SJCRH30 (cell line): ENCODE results near the gene PAX5. TPM values are rescaled to one million over a fixed set of nuclear protein-coding genes. Genes with fewer than 3 reads are reported as not detected.

Source experiments
- DNase-seq, 2 experiments: peaks; one replicate each; pipeline ENCODE4 v3.0.0-alpha.2; 2015 to 2020
- H3K27ac ChIP-seq: fragments of 250-450 bp; sonication (Bioruptor Pico); 2 replicates; pipeline ENCODE4 v1.5.1; 2020; ENCODE audit warnings: mild to moderate bottlenecking, moderate library complexity
- H3K27me3 ChIP-seq: fragments of 250-450 bp; sonication (Bioruptor Pico); 2 replicates; pipeline ENCODE4 v1.5.1; 2020; ENCODE audit warnings: mild to moderate bottlenecking, moderate library complexity
- H3K36me3 ChIP-seq: fragments of 250-450 bp; sonication (Bioruptor Pico); 2 replicates; pipeline ENCODE4 v1.5.1; 2020; ENCODE audit warnings: mild to moderate bottlenecking, moderate library complexity
- H3K4me1 ChIP-seq: fragments of 250-450 bp; sonication (Bioruptor Pico); 2 replicates; pipeline ENCODE4 v1.5.1; 2020; ENCODE audit warnings: mild to moderate bottlenecking, moderate library complexity
- H3K4me3 ChIP-seq: fragments of 250-450 bp; sonication (Bioruptor Pico); 2 replicates; pipeline ENCODE4 v1.5.1; 2020; ENCODE audit warnings: mild to moderate bottlenecking, moderate library complexity
- H3K9me3 ChIP-seq: fragments of 250-450 bp; sonication (Bioruptor Pico); replicated peaks from 2 replicates; pipeline ENCODE4 v1.5.1; 2020; ENCODE audit warnings: mild to moderate bottlenecking, moderate library complexity
- total RNA-seq: library from RNA; depleted of rRNA; stranded (reverse); fragments of >200 nt; shearing (Covaris generic); gene quantifications from 2 replicates; pipeline ENCODE4 v1.2.3, GENCODE V29; 2014

The PAX5 gene
- total RNA-seq, 1 experiment from 2014 or later, result 3.4 TPM

GRCh38 chr9:36950389-36950788 lies 83.7 kb downstream of the PAX5 start:
- no peak overlapping the region for H3K27ac ChIP-seq
- no peaks in the 10 kb centered on the region for H3K36me3 ChIP-seq
- DNase-seq, result no peak
- H3K27me3 ChIP-seq, result no peaks in the 10 kb centered on the region
- no peak overlapping the region for H3K4me3 ChIP-seq
- no peaks in the 10 kb centered on the region for H3K4me1 ChIP-seq
- no peaks in the 10 kb centered on the region for H3K9me3 ChIP-seq

- Histone ChIP-seq H3K27me3 (no peaks in the 10 kb centered on the region), H3K36me3 (no peaks in the 10 kb centered on the region), H3K4me1 (no peaks in the 10 kb centered on the region), H3K4me3 (no peak overlapping the region), H3K27ac (no peak overlapping the region), H3K9me3 (no peaks in the 10 kb centered on the region)
- no peak for DNase-seq
Observed at GRCh38 chr9:36949466-36949865, 84.6 kb downstream of the PAX5 start.

- Histone ChIP-seq H3K4me3 (no peak overlapping the region), H3K9me3 (no peaks in the 10 kb centered on the region), H3K27me3 (no peaks in the 10 kb centered on the region), H3K4me1 (no peaks in the 10 kb centered on the region), H3K36me3 (no peaks in the 10 kb centered on the region), H3K27ac (no peak overlapping the region)
- DNase-seq, result no peak
Observed at GRCh38 chr9:36948051-36948450, 86.0 kb downstream of the PAX5 start.

GRCh38 chr9:36946653-36947052 lies 87.4 kb downstream of the PAX5 start:
- no peaks in the 10 kb centered on the region for H3K4me1 ChIP-seq
- peak; percentile 19 to 26 for DNase-seq
- no peaks in the 10 kb centered on the region for H3K36me3 ChIP-seq
- no peak overlapping the region for H3K27ac ChIP-seq
- no peak overlapping the region for H3K4me3 ChIP-seq
- no peaks in the 10 kb centered on the region for H3K27me3 ChIP-seq
- H3K9me3 ChIP-seq, result no peaks in the 10 kb centered on the region

GRCh38 chr9:36945999-36946398 lies 88.1 kb downstream of the PAX5 start:
- Histone ChIP-seq H3K27me3 (no peaks in the 10 kb centered on the region), H3K27ac (no peak overlapping the region), H3K36me3 (no peaks in the 10 kb centered on the region), H3K4me3 (no peak overlapping the region), H3K4me1 (no peaks in the 10 kb centered on the region), H3K9me3 (no peaks in the 10 kb centered on the region)
- DNase-seq, result no peak

GRCh38 chr9:36942891-36943290 lies 91.2 kb downstream of the PAX5 start:
- Histone ChIP-seq H3K4me3 (no peak overlapping the region), H3K27ac (no peak overlapping the region), H3K4me1 (no peaks in the 10 kb centered on the region), H3K27me3 (no peaks in the 10 kb centered on the region), H3K36me3 (no peaks in the 10 kb centered on the region), H3K9me3 (no peaks in the 10 kb centered on the region)
- DNase-seq, result no peak

- Histone ChIP-seq H3K36me3 (no peaks in the 10 kb centered on the region), H3K27me3 (no peaks in the 10 kb centered on the region), H3K4me3 (no peak overlapping the region), H3K9me3 (no peaks in the 10 kb centered on the region), H3K4me1 (no peaks in the 10 kb centered on the region), H3K27ac (no peak overlapping the region)
- no peak for DNase-seq
Observed at GRCh38 chr9:36941441-36941840, 92.6 kb downstream of the PAX5 start.

- H3K9me3 ChIP-seq, result no peaks in the 10 kb centered on the region
- no peak overlapping the region for H3K4me3 ChIP-seq
- no peaks in the 10 kb centered on the region for H3K36me3 ChIP-seq
- H3K27me3 ChIP-seq, result no peaks in the 10 kb centered on the region
- no peak overlapping the region for H3K27ac ChIP-seq
- no peaks in the 10 kb centered on the region for H3K4me1 ChIP-seq
- DNase-seq, result no peak
Observed at GRCh38 chr9:36940881-36941280, 93.2 kb downstream of the PAX5 start.

GRCh38 chr9:36940500-36940853 lies 93.6 kb downstream of the PAX5 start:
- Histone ChIP-seq H3K36me3 (no peaks in the 10 kb centered on the region), H3K4me3 (no peak overlapping the region), H3K27me3 (no peaks in the 10 kb centered on the region), H3K27ac (no peak overlapping the region), H3K9me3 (no peaks in the 10 kb centered on the region), H3K4me1 (no peaks in the 10 kb centered on the region)
- no peak for DNase-seq

- Histone ChIP-seq H3K4me1 (no peaks in the 10 kb centered on the region), H3K36me3 (no peaks in the 10 kb centered on the region), H3K27me3 (no peaks in the 10 kb centered on the region), H3K9me3 (no peaks in the 10 kb centered on the region), H3K27ac (no peak overlapping the region), H3K4me3 (no peak overlapping the region)
- DNase-seq, result no peak
Observed at GRCh38 chr9:36939655-36940499, 94.2 kb downstream of the PAX5 start.

GRCh38 chr9:36939214-36939613 lies 94.9 kb downstream of the PAX5 start:
- Histone ChIP-seq H3K4me1 (no peaks in the 10 kb centered on the region), H3K27ac (no peak overlapping the region), H3K4me3 (no peak overlapping the region), H3K27me3 (no peaks in the 10 kb centered on the region), H3K9me3 (no peaks in the 10 kb centered on the region), H3K36me3 (no peaks in the 10 kb centered on the region)
- DNase-seq, result no peak

GRCh38 chr9:36938617-36939016 lies 95.5 kb downstream of the PAX5 start:
- H3K4me3 ChIP-seq, result no peak overlapping the region
- no peaks in the 10 kb centered on the region for H3K4me1 ChIP-seq
- H3K36me3 ChIP-seq, result no peaks in the 10 kb centered on the region
- no peak for DNase-seq
- no peaks in the 10 kb centered on the region for H3K27me3 ChIP-seq
- H3K9me3 ChIP-seq, result no peaks in the 10 kb centered on the region
- no peak overlapping the region for H3K27ac ChIP-seq

GRCh38 chr9:36937951-36938350 lies 96.1 kb downstream of the PAX5 start:
- Histone ChIP-seq H3K36me3 (no peaks in the 10 kb centered on the region), H3K4me1 (no peaks in the 10 kb centered on the region), H3K27ac (no peak overlapping the region), H3K27me3 (no peaks in the 10 kb centered on the region), H3K4me3 (no peak overlapping the region), H3K9me3 (no peaks in the 10 kb centered on the region)
- DNase-seq, result no peak

GRCh38 chr9:36937346-36937745 lies 96.7 kb downstream of the PAX5 start:
- H3K9me3 ChIP-seq, result no peaks in the 10 kb centered on the region
- no peak for DNase-seq
- H3K4me1 ChIP-seq, result no peaks in the 10 kb centered on the region
- no peak overlapping the region for H3K4me3 ChIP-seq
- H3K27ac ChIP-seq, result no peak overlapping the region
- H3K36me3 ChIP-seq, result no peaks in the 10 kb centered on the region
- H3K27me3 ChIP-seq, result no peaks in the 10 kb centered on the region

- Histone ChIP-seq H3K36me3 (no peaks in the 10 kb centered on the region), H3K9me3 (no peaks in the 10 kb centered on the region), H3K4me1 (no peaks in the 10 kb centered on the region), H3K4me3 (no peak overlapping the region), H3K27me3 (no peaks in the 10 kb centered on the region), H3K27ac (no peak overlapping the region)
- DNase-seq, result no peak
Observed at GRCh38 chr9:36936498-36936831, 97.6 kb downstream of the PAX5 start.

GRCh38 chr9:36935768-36936497 lies 98.1 kb downstream of the PAX5 start:
- DNase-seq, result no peak
- Histone ChIP-seq H3K36me3 (no peaks in the 10 kb centered on the region), H3K27ac (no peak overlapping the region), H3K9me3 (no peaks in the 10 kb centered on the region), H3K27me3 (no peaks in the 10 kb centered on the region), H3K4me1 (no peaks in the 10 kb centered on the region), H3K4me3 (no peak overlapping the region)
